Neural cell (in vitro differentiated cells): ENCODE data around the gene EMILIN2.

Experiments used
- CTCF ChIP-seq: fragments of 450-650 bp; IDR thresholded peaks from 2 replicates; pipeline ENCODE4 v1.5.1; 2014; ENCODE audit warnings: antibody characterized with exemption, mild to moderate bottlenecking, moderate library complexity; ENCODE audit not compliant: poor library complexity, severe bottlenecking
- EP300 ChIP-seq: fragments of 450-650 bp; conservative IDR thresholded peaks from 2 replicates; pipeline ENCODE4 v1.6.1; 2014; ENCODE audit warnings: antibody characterized with exemption, mild to moderate bottlenecking, moderate library complexity; ENCODE audit not compliant: poor library complexity, severe bottlenecking
- MXI1 ChIP-seq: fragments of 450-650 bp; conservative IDR thresholded peaks from 2 replicates; pipeline ENCODE4 v1.6.1; 2014; ENCODE audit warnings: antibody characterized with exemption, mild to moderate bottlenecking; ENCODE audit not compliant: poor library complexity, severe bottlenecking
- POLR2AphosphoS5 ChIP-seq: IDR thresholded peaks from 2 replicates; pipeline ENCODE4 v1.6.1; 2012
- TAF1 ChIP-seq: IDR thresholded peaks from 2 replicates; pipeline ENCODE4 v1.6.1; 2012; ENCODE audit warnings: low read depth

DNA sequence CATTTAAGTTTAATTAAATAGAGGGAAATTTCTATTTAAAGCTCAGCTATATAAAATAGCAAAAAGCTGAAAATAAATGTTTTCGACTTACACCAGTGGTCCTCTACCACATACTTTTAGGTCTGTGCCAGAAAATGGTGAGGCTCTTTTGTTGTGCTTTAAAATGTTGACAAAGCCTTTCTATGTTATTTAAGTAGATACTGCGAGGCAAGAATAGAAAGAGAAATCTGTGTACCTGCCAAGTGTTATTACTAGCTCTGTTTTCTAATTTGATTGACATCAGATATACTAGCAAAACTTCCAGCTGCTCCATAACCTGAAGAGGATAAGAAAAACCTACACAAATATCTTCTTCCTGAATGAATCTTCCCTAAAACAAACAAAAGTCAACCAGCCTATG, 112.5 kb downstream of the EMILIN2 start:
- TF ChIP-seq CTCF (no peak), EP300 (no peak), POLR2AphosphoS5 (no peak), MXI1 (no peak), TAF1 (no peak)
